Activated naive CD8-positive, alpha-beta T cell treated with anti-CD3 and anti-CD28 coated beads for 36 hours (primary cell): ENCODE results near the gene MYO7B. TPM values are rescaled to one million over a fixed set of nuclear protein-coding genes. Genes with fewer than 3 reads are reported as not detected.

Experiments
- DNase-seq: peaks from one replicate; pipeline ENCODE4 v3.0.0; 2021
- H3K27ac Mint-ChIP-seq: one replicate; pipeline ENCODE4 v1.8.0; 2022; ENCODE audit warnings: mild to moderate bottlenecking, moderate library complexity, mixed read lengths
- H3K27me3 Mint-ChIP-seq: one replicate; pipeline ENCODE4 v1.8.0; 2022; ENCODE audit warnings: mild to moderate bottlenecking, mixed read lengths
- H3K36me3 Mint-ChIP-seq: one replicate; pipeline ENCODE4 v1.8.0; 2021; ENCODE audit warnings: mild to moderate bottlenecking, mixed read lengths
- H3K4me1 Mint-ChIP-seq: one replicate; pipeline ENCODE4 v1.8.0; 2021; ENCODE audit warnings: mixed read lengths
- H3K4me3 Mint-ChIP-seq: one replicate; pipeline ENCODE4 v1.8.0; 2022; ENCODE audit warnings: mild to moderate bottlenecking, moderate library complexity, mixed read lengths
- H3K9me3 Mint-ChIP-seq: one replicate; pipeline ENCODE4 v1.8.0; 2022; ENCODE audit warnings: mixed read lengths
- total RNA-seq, 2 experiments: library from RNA; stranded (reverse); gene quantifications; one replicate each; pipeline ENCODE4 v1.2.3, GENCODE V29; 2021

MYO7B gene
- total RNA-seq, 2 experiments from 2014 or later: 0.62 to 0.88 TPM

DNA sequence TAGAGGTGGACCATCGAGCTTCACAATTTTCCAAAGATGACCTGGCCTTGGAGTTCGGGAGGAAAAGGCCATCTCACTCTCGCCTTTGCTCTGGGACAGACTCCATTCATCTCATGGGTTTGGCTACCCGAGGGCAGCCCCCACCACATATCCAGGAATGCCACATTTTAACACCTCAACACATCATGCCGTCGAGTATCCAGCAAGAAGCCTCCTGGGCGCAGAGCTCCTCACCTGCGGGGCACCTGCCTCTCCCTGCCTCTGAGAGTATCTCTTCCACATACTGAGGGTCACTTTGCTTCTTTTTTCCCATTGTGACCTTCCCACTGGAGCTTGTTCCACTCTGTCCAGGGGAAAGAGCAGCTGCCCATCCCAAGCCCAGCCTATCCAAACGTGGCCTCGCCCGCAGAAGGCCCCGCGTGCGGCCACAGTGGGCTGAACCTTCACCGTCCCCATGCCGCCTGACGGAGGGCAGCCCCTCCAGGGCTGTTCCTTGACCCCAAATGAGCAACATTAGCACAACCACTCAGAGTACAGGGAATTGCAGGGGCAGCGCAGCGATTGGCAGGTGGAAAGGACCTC is 145.3 kb downstream of the MYO7B start:
- peaks cover 12% of the 10 kb centered on the region for H3K27me3 Mint-ChIP-seq
- DNase-seq: no peak
- no peaks in the 10 kb centered on the region for H3K9me3 Mint-ChIP-seq
- no peak overlapping the region for H3K4me3 Mint-ChIP-seq
- H3K4me1 Mint-ChIP-seq: peaks cover under 1% of the 10 kb centered on the region
- no peak overlapping the region for H3K27ac Mint-ChIP-seq
- H3K36me3 Mint-ChIP-seq: no peaks in the 10 kb centered on the region

GRCh38 chr2:127681288-127681804 is 145.9 kb downstream of the MYO7B start:
- H3K27me3 Mint-ChIP-seq: peaks cover 7% of the 10 kb centered on the region
- no peaks in the 10 kb centered on the region for H3K4me1 Mint-ChIP-seq
- no peak for DNase-seq
- H3K4me3 Mint-ChIP-seq: no peak overlapping the region
- H3K9me3 Mint-ChIP-seq: no peaks in the 10 kb centered on the region
- no peak overlapping the region for H3K27ac Mint-ChIP-seq
- no peaks in the 10 kb centered on the region for H3K36me3 Mint-ChIP-seq

DNA sequence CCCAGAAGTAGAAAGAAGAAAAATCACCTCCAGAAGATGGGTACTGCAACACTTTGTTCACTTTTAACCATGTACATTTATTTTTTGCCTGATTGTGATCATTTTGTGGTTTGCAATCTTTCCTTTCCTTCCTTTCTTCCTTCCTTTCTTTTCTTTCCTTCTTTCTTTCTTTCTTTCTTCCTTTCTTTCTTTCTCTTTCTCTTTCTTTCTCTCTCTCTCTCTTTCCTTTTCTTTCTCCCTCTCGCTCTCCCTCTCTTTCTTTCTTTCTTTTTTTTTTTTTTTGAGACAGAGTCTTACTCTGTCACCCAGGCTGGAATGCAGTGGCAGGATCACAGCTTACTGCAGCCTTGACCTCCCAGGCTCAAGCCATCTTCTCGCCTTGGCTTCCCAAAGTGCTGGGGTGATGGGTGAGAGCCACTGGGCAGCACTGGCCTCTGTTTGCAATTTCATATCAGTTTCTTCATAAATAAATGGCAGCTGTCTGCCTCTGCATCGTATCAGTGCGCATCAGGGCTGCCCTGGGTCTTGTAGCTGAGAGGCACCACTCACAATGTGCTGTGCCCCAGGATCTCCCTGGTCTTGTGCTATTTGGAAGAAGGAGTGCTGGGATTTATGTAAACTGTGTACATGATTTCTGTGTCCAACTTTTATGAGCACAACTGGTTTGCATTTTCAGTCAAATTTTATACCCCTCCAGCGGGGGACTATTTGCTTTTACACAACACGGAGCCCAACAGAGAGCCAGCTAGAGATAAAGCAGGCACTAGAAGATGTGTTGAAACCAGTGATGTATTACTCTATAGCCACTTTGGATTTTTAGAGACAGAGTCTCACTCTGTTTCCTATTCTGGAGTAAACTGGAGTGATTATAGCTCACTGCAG is 146.7 kb downstream of the MYO7B start:
- DNase-seq: no peak
- H3K27ac Mint-ChIP-seq: no peak overlapping the region
- no peaks in the 10 kb centered on the region for H3K4me1 Mint-ChIP-seq
- H3K36me3 Mint-ChIP-seq: no peaks in the 10 kb centered on the region
- H3K9me3 Mint-ChIP-seq: no peaks in the 10 kb centered on the region
- peaks cover 3% of the 10 kb centered on the region for H3K27me3 Mint-ChIP-seq
- H3K4me3 Mint-ChIP-seq: no peak overlapping the region

DNA sequence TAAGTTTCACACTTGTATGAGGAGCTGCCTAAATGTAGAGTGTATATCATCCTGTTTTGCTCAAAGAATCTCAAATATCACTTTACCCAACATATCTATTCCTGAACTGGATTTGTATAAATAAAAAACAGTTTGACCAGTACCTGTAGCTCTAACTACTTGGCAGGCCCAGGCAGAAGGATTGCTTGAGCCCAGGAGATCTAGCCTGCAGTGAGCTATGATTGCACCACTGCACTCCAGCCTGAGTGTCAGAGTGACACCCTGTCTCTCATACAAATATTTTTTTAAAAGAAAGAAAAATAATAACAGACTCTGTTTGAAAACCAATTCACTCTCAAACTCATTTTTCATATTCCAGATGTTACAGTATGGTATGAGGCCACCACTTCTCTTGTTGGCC is 147.6 kb downstream of the MYO7B start:
- Mint-ChIP-seq H3K9me3 (no peaks in the 10 kb centered on the region), H3K27ac (no peak overlapping the region), H3K4me3 (no peak overlapping the region), H3K27me3 (no peaks in the 10 kb centered on the region), H3K36me3 (no peaks in the 10 kb centered on the region), H3K4me1 (no peaks in the 10 kb centered on the region)
- DNase-seq: no peak

DNA sequence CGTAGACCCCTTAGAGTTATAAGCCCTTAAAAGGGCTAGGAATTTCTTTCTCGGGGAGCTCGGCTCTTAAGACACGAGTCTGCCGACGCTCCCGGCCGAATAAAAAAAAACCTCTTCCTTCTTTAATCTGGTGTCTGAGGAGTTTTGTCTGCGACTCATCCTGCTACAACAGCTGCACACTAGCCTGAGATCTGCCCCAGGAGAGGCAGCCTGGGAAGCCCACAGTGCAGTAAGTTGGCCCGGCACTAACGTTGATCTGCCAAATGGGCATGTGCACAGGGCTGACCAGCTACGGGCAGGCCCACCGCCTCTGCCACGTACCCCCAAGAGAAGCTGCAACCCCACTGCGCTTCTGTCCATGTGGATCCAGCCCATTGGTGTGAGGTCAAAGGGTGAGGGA is 148.3 kb downstream of the MYO7B start:
- Mint-ChIP-seq H3K9me3 (peaks cover 4% of the 10 kb centered on the region), H3K27ac (no peak overlapping the region), H3K36me3 (no peaks in the 10 kb centered on the region), H3K4me3 (no peak overlapping the region), H3K27me3 (no peaks in the 10 kb centered on the region), H3K4me1 (no peaks in the 10 kb centered on the region)
- no peak for DNase-seq

DNA sequence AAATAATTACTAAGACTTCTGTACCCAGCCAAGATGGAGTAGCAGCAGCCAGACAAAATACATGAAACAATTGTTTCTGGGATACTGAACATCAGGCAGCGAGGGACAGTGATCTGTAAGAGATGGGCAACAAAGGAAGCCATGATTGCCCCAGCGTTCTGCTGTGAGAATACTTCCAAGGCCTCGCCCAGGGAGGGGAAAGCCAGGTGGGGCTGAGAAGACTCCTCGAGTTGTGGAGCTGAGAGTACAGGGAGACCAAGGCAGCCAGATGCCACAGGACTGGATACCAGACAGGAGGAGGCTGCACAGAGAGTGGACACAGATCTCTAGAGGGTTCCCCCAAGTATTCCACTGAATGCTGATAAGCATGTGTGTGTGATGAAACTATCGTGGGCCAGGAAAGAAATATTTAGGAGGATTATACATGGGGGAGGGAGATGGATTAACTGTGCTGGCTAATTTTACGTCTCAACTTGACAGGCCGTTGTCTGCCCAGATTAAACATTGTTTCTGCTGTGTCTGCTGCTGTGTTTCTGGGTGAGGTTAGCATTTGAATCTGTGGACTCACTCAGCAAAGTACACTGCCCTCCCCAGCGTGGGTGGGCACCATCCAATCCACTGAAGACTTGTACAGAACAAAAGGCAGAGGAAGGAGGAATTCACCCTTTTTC is 150.1 kb downstream of the MYO7B start:
- Mint-ChIP-seq H3K27ac (no peak overlapping the region), H3K4me3 (no peak overlapping the region), H3K9me3 (peaks cover 10% of the 10 kb centered on the region), H3K4me1 (no peaks in the 10 kb centered on the region), H3K36me3 (peaks cover 4% of the 10 kb centered on the region), H3K27me3 (no peaks in the 10 kb centered on the region)
- DNase-seq: no peak

Other genes with a start within 250 kb of the MYO7B start
- gene ERCC3, start 241.5 kb upstream of the MYO7B start, total RNA-seq: 10 to 100 TPM; 51.7 to 53.2 TPM
- gene MAP3K2, start 147.7 kb upstream of the MYO7B start, total RNA-seq: 10 to 100 TPM; 41.1 to 43.2 TPM
- gene PROC, start 117.3 kb upstream of the MYO7B start, total RNA-seq: not detected
- gene IWS1, start 9.2 kb upstream of the MYO7B start, total RNA-seq: 10 to 100 TPM; 52.5 to 58.7 TPM
- not detected for gene GPR17, start 110.5 kb downstream of the MYO7B start, total RNA-seq
- 10 to 100 TPM; 14.6 to 15.8 TPM for gene LIMS2, start 139.8 kb downstream of the MYO7B start, total RNA-seq
- gene SFT2D3, start 165.8 kb downstream of the MYO7B start, total RNA-seq: 1 to 10 TPM; 3.9 to 4.4 TPM